Ovary (tissue), 9 donors: ENCODE data around the gene KATNAL1. TPM values are rescaled to one million over a fixed set of nuclear protein-coding genes. Genes with fewer than 3 reads are reported as not detected.

ENCODE experiments used
- DNase-seq, 5 donors: peaks; one replicate each; pipeline ENCODE4 v3.0.0-alpha.2; 2019 to 2020
- H3K27ac ChIP-seq, 2 donors: fragments of 200-600 bp; one replicate each; pipeline versions ENCODE4 v1.5.1 to v1.8.0; 2019 to 2022
- H3K27me3 ChIP-seq: fragments of 200-600 bp; one replicate; pipeline ENCODE4 v1.8.0; 2022
- H3K36me3 ChIP-seq: fragments of 200-600 bp; sonication (generic); one replicate; pipeline ENCODE4 v1.5.1; 2019
- H3K4me1 ChIP-seq: one replicate; pipeline ENCODE4 v1.8.1; 2013; ENCODE audit warnings: mild to moderate bottlenecking, moderate library complexity; ENCODE audit not compliant: insufficient read depth
- H3K4me3 ChIP-seq: fragments of 200-600 bp; sonication (generic); one replicate; pipeline ENCODE4 v1.5.1; 2017
- H3K9me3 ChIP-seq, 2 donors: fragments of 200-600 bp in 1 of 2; sonication (generic) in 1 of 2; one replicate each; pipeline versions ENCODE4 v1.5.1 to v1.8.1; 2013 to 2019; ENCODE audit warnings: mild to moderate bottlenecking in 1 of 2, moderate library complexity in 1 of 2
- EP300 ChIP-seq: sonication (generic); formaldehyde crosslinking; IDR thresholded peaks from one replicate; pipeline ENCODE4 v1.6.1; 2017; ENCODE audit warnings: antibody characterized with exemption
- POLR2A ChIP-seq: fragments of 450-650 bp; IDR thresholded peaks from one replicate; pipeline ENCODE4 v1.6.1; 2017; ENCODE audit warnings: antibody characterized with exemption, mild to moderate bottlenecking, moderate library complexity
- WGBS, 3 donors: extraction: QIAGEN DNeasy Blood & Tissue Kit in 1 of 3; methylation state at CpG; one replicate each; pipeline versions ENCODE4 v1.1.5 to v1.1.7; 2013 to 2017; 5-methylcytosine and 5-hydroxymethylcytosine counted together
- intact Hi-C, 4 donors: fragments of 100-400 bp; cut with DNase I; formaldehyde crosslinking; loops; one replicate each; pipeline versions ENCODE4 v1.11.0 to v1.15.1; 2022 to 2023
- polyA plus RNA-seq, 2 donors: library from polyadenylated mRNA; stranded (reverse); fragments of 200-250 nt in 1 of 2; fragments of 350-450 nt in 1 of 2; fragmentation: Illumina TruSeq in 1 of 2; extraction: RNeasy Lipid Tissue Mini Kit (QIAGEN cat#74804) in 1 of 2; gene quantifications; one replicate each; pipeline ENCODE4 v1.2.3, GENCODE V29; 2013 to 2014
- total RNA-seq, 7 donors: library from RNA; depleted of rRNA in 2 of 7; stranded (reverse); fragments of >200 nt in 2 of 7; fragmentation: NEBNext Ultra II Directional in 3 of 7; extraction: Animal tissue kit (Norgen Biotek cat#: 25700) in 3 of 7; gene quantifications; one replicate each; pipeline versions ENCODE4 v1.1.0 to v1.2.4, GENCODE V29; 2016 to 2023
- TF ChIP-seq, protein P1 (sequence below), 3 donors: fragments of 450-650 bp in 2 of 3; fragments of 200-600 bp in 1 of 3; IDR thresholded peaks; one replicate each; pipeline versions ENCODE4 v1.5.1 to v1.8.0; 2016 to 2022; ENCODE audit warnings: antibody characterized with exemption in 3 of 3, mild to moderate bottlenecking in 1 of 3
- donor health status: DM: no; HTN: no; CAD: no; lungs with moderate emphysema.
- donor health status: DM: no; HTN: no; CAD: no.
- donor health status: Bipolar disorder and iron deficiency.
- donor health status: DM: yes; HTN: yes; CAD: no.
- donor health status: DM: no; HTN: no; CAD: no.
- donor health status: DM: yes; HTN: yes; CAD: no.

Gene KATNAL1
- total and polyA plus RNA-seq, 9 donors, result 2.9 to 23.2 (median 15.7) TPM

DNA sequence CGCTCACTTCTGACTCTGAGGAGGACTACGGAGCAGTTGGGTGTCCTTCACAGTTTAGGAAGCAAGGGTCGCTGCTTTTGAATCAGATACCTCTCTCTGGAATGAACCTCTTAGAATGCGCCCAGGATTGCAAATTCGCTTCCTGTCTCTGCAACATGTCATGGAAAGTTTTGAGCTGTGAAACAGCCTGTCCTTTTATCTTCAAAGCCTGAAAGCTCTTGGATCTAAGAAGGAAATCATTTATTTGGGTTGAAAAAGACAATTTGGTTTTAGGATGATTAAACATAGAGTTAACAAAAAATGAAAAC is 134.1 kb downstream of the KATNAL1 start:
- no peak overlapping the region for H3K27ac ChIP-seq
- no peak overlapping the region for H3K4me3 ChIP-seq
- DNase-seq, result no peak
- intact Hi-C loops, result no loop called here
- no peaks in the 10 kb centered on the region for H3K9me3 ChIP-seq
- WGBS, 3 donors, result 58 to 76% (median 72%) methylated on average over 5 of the region's 5 CpGs
- H3K36me3 ChIP-seq, result no peaks in the 10 kb centered on the region
- TF ChIP-seq, protein P1, sequence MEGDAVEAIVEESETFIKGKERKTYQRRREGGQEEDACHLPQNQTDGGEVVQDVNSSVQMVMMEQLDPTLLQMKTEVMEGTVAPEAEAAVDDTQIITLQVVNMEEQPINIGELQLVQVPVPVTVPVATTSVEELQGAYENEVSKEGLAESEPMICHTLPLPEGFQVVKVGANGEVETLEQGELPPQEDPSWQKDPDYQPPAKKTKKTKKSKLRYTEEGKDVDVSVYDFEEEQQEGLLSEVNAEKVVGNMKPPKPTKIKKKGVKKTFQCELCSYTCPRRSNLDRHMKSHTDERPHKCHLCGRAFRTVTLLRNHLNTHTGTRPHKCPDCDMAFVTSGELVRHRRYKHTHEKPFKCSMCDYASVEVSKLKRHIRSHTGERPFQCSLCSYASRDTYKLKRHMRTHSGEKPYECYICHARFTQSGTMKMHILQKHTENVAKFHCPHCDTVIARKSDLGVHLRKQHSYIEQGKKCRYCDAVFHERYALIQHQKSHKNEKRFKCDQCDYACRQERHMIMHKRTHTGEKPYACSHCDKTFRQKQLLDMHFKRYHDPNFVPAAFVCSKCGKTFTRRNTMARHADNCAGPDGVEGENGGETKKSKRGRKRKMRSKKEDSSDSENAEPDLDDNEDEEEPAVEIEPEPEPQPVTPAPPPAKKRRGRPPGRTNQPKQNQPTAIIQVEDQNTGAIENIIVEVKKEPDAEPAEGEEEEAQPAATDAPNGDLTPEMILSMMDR (IDR thresholded peaks at IDR 0.05), result no peak
- TF ChIP-seq POLR2A, result no peak
- no peak for TF ChIP-seq EP300
- H3K27me3 ChIP-seq, result no peaks in the 10 kb centered on the region
- H3K4me1 ChIP-seq, result no peaks in the 10 kb centered on the region

DNA sequence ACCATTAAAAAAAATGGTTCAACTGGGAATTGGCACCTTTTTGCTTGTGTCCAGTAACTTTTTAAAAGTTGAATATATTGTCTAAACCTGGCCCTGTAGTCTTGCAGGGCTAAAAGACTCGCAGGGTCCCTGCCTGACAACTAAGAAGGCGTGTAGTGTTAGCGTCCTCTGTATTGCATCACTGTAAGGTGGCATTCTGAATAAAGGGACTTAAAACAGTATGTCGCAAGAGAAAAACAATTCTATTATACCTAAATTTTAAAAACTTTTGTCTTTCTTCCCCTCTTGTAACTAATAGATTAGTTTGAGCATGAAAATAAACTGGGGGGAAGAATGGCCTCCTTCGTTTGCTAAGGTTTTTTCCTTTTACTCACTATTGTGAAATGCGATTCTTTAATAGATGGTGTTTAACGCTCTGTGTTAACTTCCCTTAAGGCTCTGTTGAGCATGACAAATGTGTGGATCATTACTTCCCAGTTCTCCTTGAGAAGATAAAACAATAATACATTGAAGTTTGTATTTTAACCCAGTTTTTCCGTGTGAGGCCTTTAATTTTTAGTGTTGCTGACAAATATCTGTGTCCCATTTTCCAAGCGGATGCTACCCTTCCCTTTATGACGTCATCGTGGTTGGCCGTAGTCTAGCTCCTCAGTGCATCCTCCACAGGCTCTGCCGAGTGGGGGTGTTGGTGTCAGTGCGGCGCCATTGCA is 134.6 kb downstream of the KATNAL1 start:
- intact Hi-C loops, result no loop called here
- 85 to 88% (median 87%) methylated on average over 15 of the region's 15 CpGs for WGBS, 3 donors
- Histone ChIP-seq H3K4me3 (no peak overlapping the region), H3K27me3 (no peaks in the 10 kb centered on the region), H3K36me3 (no peaks in the 10 kb centered on the region), H3K4me1 (no peaks in the 10 kb centered on the region), H3K27ac (no peak overlapping the region), H3K9me3 (no peaks in the 10 kb centered on the region)
- TF ChIP-seq, protein P1 (IDR thresholded peaks at IDR 0.05), result no peak
- no peak for TF ChIP-seq POLR2A
- DNase-seq, result no peak

DNA sequence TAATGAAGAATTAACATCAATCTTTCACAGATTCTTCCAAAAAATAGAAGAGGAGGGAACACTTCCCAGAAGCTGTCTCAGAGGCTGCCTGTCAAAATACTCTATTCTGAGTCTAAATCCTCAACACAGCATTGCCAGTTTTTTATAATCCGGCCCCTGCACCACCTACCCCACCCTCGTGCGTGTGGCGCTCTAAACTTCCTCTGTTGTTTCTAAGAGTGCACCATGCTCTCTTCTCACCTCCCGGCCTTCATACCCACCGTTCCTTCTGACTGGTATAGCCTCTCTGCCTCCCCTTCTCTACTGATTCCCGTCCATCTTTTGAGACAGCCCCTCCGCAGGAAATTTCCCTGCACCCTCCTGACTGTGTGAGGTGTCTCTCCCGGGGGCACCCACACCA is 136.8 kb downstream of the KATNAL1 start:
- H3K9me3 ChIP-seq, result no peaks in the 10 kb centered on the region
- TF ChIP-seq, protein P1 (IDR thresholded peaks at IDR 0.05), result no peak
- no peak for TF ChIP-seq EP300
- TF ChIP-seq POLR2A, result no peak
- WGBS, 3 donors, result 82 to 88% (median 83%) methylated on average over 9 of the region's 9 CpGs
- no peak overlapping the region for H3K4me3 ChIP-seq
- no peak for DNase-seq
- H3K36me3 ChIP-seq, result no peaks in the 10 kb centered on the region
- H3K4me1 ChIP-seq, result no peaks in the 10 kb centered on the region
- no peak overlapping the region for H3K27ac ChIP-seq
- intact Hi-C loops, result no loop called here
- no peaks in the 10 kb centered on the region for H3K27me3 ChIP-seq

DNA sequence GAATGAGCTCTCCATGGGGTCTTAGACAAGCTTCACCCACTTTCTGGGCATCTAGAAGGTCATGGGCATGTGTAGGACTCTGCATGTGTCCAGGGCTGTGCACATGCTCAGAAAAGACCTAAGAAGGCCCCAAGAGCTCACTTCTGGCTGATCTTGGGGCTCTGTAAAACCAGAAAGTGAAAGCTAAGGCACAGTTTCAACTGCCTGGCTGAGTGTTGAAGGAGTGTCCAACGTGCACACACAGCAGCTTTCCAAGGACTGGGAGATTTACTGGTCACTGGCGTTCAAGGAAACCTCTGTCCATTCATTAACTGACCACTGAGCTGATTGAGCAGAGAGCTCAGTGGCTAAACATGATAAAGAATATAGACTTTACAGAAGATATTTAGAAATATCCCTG is 137.9 kb downstream of the KATNAL1 start:
- H3K9me3 ChIP-seq, result no peaks in the 10 kb centered on the region
- H3K27me3 ChIP-seq, result no peaks in the 10 kb centered on the region
- H3K4me1 ChIP-seq, result no peaks in the 10 kb centered on the region
- TF ChIP-seq, protein P1 (IDR thresholded peaks at IDR 0.05), result no peak
- no peak for TF ChIP-seq EP300
- no peak for TF ChIP-seq POLR2A
- intact Hi-C loops, result no loop called here
- H3K4me3 ChIP-seq, result no peak overlapping the region
- no peaks in the 10 kb centered on the region for H3K36me3 ChIP-seq
- no peak for DNase-seq
- H3K27ac ChIP-seq, result no peak overlapping the region
- 14 to 25% (median 24%) methylated on average over 2 of the region's 2 CpGs for WGBS, 3 donors
